HepG2 (cell line): Measurements from ENCODE around the gene TAC3. TPM values are rescaled to one million over a fixed set of nuclear protein-coding genes. Genes with fewer than 3 reads are reported as not detected.
"Not testable (repeated sequence)": the region's sequence is repeated elsewhere in the genome, so short reads cannot be mapped to it uniquely, and the experiment has no call there.

Source experiments
- ATAC-seq: fragments of 200-7000 bp; cut with Tn5 transposase; 3 replicates; pipeline ENCODE4 v1.9.1; 2020; ENCODE audit warnings: mild to moderate bottlenecking, moderate library complexity
- BruUV-seq: library from RNA; stranded (reverse); fragments of 400-500 nt; replicated peaks from 2 replicates; lab custom pipeline; 2021; lab: Mats Ljungman, UMichigan
- CTCF ChIA-PET: fragments of 300-600 bp; formaldehyde crosslinking; extraction: SDS; loops from one replicate; lab custom pipeline; 2021; ENCODE audit warnings: low total read pairs, inconsistent platforms, low intra/inter-chr PET ratio; lab: Yijun Ruan, JAX
- POLR2A ChIA-PET: fragments of 350-600 bp; sonication (Branson Sonifier 250); formaldehyde crosslinking; loops from one replicate; lab custom pipeline; 2020; ENCODE audit warnings: antibody characterized with exemption, inconsistent platforms; lab: Yijun Ruan, JAX
- DNase-seq: peaks from one replicate; pipeline ENCODE4 v3.0.0-alpha.2; 2015; ENCODE audit warnings: low spot score
- FAIRE-seq: peaks from 3 replicates; lab custom pipeline; 2011; peaks lifted over from hg19 to GRCh38; lab: Jason Lieb, UNC
- H2AFZ ChIP-seq: one replicate; pipeline ENCODE4 v1.6.1; 2011; ENCODE audit warnings: low read length, inconsistent platforms
- H3K27ac ChIP-seq: fragments of 300-600 bp; 3 replicates; pipeline ENCODE4 v1.8.0; 2011; ENCODE audit warnings: mixed run types, mild to moderate bottlenecking, mixed read lengths, low read length, inconsistent platforms; ENCODE audit not compliant: insufficient read depth; ENCODE audit errors: extremely low read length
- H3K27me3 ChIP-seq, 2 experiments: fragments of 200-600 bp in 1 of 2; 2 replicates in 1 of 2; 3 replicates in 1 of 2; pipeline versions ENCODE4 v1.6.0 to v1.8.0; 2011; ENCODE audit warnings: low read length in 2 of 2, mild to moderate bottlenecking in 2 of 2, moderate library complexity in 2 of 2, inconsistent platforms in 1 of 2; ENCODE audit not compliant: insufficient read depth in 2 of 2, control insufficient read depth in 1 of 2
- H3K36me3 ChIP-seq, 2 experiments: fragments of 200-600 bp in 1 of 2; replicated peaks in 1 of 2; 2 replicates in 1 of 2; 3 replicates in 1 of 2; pipeline versions ENCODE4 v1.5.1 to v1.8.0; 2011; ENCODE audit warnings: low read length in 2 of 2, inconsistent platforms in 1 of 2; ENCODE audit not compliant: insufficient read depth in 2 of 2, control insufficient read depth in 1 of 2
- H3K4me1 ChIP-seq: 2 replicates; pipeline ENCODE4 v1.5.1; 2012; ENCODE audit warnings: low read length, inconsistent platforms; ENCODE audit not compliant: insufficient read depth
- H3K4me2 ChIP-seq: 2 replicates; pipeline ENCODE4 v1.6.0; 2011; ENCODE audit warnings: low read depth, low read length, inconsistent platforms
- H3K4me3 ChIP-seq, 3 experiments: fragments of 200-600 bp in 1 of 3; sonication (generic), shearing (Covaris generic) in 1 of 3; replicated peaks in 1 of 3; 2 replicates each; pipeline ENCODE4 v1.5.1; 2011 to 2016; ENCODE audit warnings: low read length in 3 of 3, inconsistent platforms in 2 of 3, low read depth in 2 of 3, mild to moderate bottlenecking in 2 of 3, control low read depth in 1 of 3, mixed read lengths in 1 of 3; ENCODE audit not compliant: insufficient read depth in 1 of 3
- H3K79me2 ChIP-seq: one replicate; pipeline ENCODE4 v1.6.1; 2011; ENCODE audit warnings: low read length, inconsistent platforms; ENCODE audit not compliant: insufficient read depth
- H3K9ac ChIP-seq: 2 replicates; pipeline ENCODE4 v1.6.0; 2011; ENCODE audit warnings: mild to moderate bottlenecking, low read depth, low read length, inconsistent platforms; ENCODE audit not compliant: insufficient read depth
- H3K9me3 ChIP-seq: 2 replicates; pipeline ENCODE4 v1.5.1; 2012; ENCODE audit warnings: mild to moderate bottlenecking, low read length
- H4K20me1 ChIP-seq: 2 replicates; pipeline ENCODE4 v1.6.0; 2011; ENCODE audit warnings: inconsistent platforms, mild to moderate bottlenecking, low read length, moderate library complexity; ENCODE audit not compliant: insufficient read depth
- ARNT2 ChIP-seq: sonication (generic); formaldehyde crosslinking; IDR thresholded peaks from 2 replicates; pipeline ENCODE4 v1.8.0; 2022; ENCODE audit warnings: mild to moderate bottlenecking, low read depth, missing genetic modification reagents, moderate library complexity
- ZNF337 ChIP-seq: sonication (generic); formaldehyde crosslinking; IDR thresholded peaks from 2 replicates; pipeline ENCODE4 v1.5.1; 2020; ENCODE audit warnings: missing genetic modification reagents, low read depth, mild to moderate bottlenecking, borderline replicate concordance
- WGBS: methylation state at CpG from one replicate; pipeline ENCODE4 v1.1.6; 2017; ENCODE audit warnings: low lambda C conversion rate; 5-methylcytosine and 5-hydroxymethylcytosine counted together
- in situ Hi-C: cut with HindIII; loops from 2 replicates; pipeline ENCODE4 v1.10.0; 2017; ENCODE audit warnings: low pct_unique_long_range_greater_than_20kb; ENCODE audit not compliant: extremely low pct_ligation_motif_present
- intact Hi-C: fragments of 100-400 bp; cut with micrococcal nuclease; formaldehyde crosslinking; loops from one replicate; pipeline ENCODE4 v1.10.0; 2022; ENCODE audit not compliant: unreplicated experiment
- polyA plus RNA-seq, 8 experiments: library from polyadenylated mRNA; depleted of rRNA in 3 of 8; stranded (reverse) in 7 of 8; unstranded in 1 of 8; fragments of >200 nt; fragmentation: Illumina TruSeq in 4 of 8; extraction: Trizol in 4 of 8; gene quantifications; 2 replicates each; pipeline versions ENCODE4 v1.2.1 to v1.2.3, GENCODE V29; 2011 to 2016; ENCODE audit warnings: low read depth in 4 of 8, missing spikeins in 1 of 8, mixed read lengths in 1 of 8; ENCODE audit not compliant: insufficient read depth in 1 of 8
- total RNA-seq, 5 experiments: library from RNA; depleted of rRNA; stranded (reverse); fragments of >200 nt; fragmentation: Illumina TruSeq; extraction: Trizol; gene quantifications; 2 replicates each; pipeline ENCODE4 v1.2.3, GENCODE V29; 2016; ENCODE audit warnings: low read depth in 1 of 5

TAC3 gene
- total and polyA plus RNA-seq, 2 of the 13 experiments (the other 11 are each of a cell fraction or from before 2014, with no cell fraction given), result 0.13 to 0.15 TPM

DNA sequence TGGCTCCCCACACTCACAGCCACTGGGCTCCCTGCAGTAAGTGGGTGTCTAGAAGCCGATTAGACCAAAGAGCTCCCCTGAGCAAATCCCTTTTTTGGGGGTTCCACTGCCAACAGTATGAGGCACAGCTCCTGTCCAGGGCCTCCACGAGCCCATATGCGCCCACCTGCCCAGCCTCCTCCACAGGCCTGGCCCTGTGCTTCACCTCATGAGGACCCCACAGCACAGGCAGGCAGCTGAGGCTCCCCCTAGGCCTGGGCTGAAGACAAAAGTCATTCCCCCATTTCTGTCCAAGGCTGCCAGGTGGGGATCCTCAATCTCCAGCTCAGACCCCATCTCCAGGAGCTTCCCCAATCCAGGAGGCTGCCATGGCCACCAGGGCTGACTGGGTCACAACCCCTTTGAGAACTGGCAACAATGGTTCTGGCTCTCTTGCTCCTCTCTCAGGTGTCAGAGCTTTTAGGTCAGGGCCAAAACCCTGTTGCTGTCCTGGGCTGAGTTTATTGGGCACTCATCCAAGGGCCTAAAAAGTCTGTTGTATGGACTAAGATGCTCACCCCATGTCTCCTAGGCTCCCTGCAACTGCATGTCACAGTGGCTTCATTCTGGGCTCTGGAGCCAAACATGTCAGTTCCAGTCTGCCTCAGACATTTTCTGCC lies 33.6 kb downstream of the TAC3 start:
- FAIRE-seq, H3K27ac ChIP-seq, H3K79me2 ChIP-seq, H3K36me3 ChIP-seq, BruUV-seq, intact Hi-C loops, H3K4me1 ChIP-seq, H2AFZ ChIP-seq, in situ Hi-C loops, CTCF ChIA-PET, POLR2A ChIA-PET, ATAC-seq, H3K27me3 ChIP-seq, DNase-seq, H3K4me2 ChIP-seq, H3K9me3 ChIP-seq, H3K9ac ChIP-seq, H3K4me3 ChIP-seq, H4K20me1 ChIP-seq: not testable (repeated sequence)
- WGBS, result 51% methylated on average over 3 of the region's 3 CpGs

GRCh38 chr12:56980941-56981530 lies 35.3 kb downstream of the TAC3 start:
- Histone ChIP-seq H3K4me2 (no peak overlapping the region), H3K36me3 (no peaks in the 10 kb centered on the region), H3K4me3 (no peak overlapping the region), H3K79me2 (no peaks in the 10 kb centered on the region), H3K27me3 (no peaks in the 10 kb centered on the region; a peak in 2 of 5 replicates), H3K27ac (no peak overlapping the region), H3K9ac (no peak overlapping the region), H3K9me3 (no peaks in the 10 kb centered on the region), H4K20me1 (no peaks in the 10 kb centered on the region), H3K4me1 (no peaks in the 10 kb centered on the region), H2AFZ (no peak overlapping the region)
- ATAC-seq (no peak), FAIRE-seq (no peak), DNase-seq (no peak)
- in situ Hi-C loops, result no loop called here
- ChIA-PET POLR2A (no interaction called here), CTCF (no interaction called here)
- no TSS peak for BruUV-seq
- 18% methylated on average over 4 of the region's 4 CpGs for WGBS
- no peak for TF ChIP-seq ARNT2 (CRISPR knock-in tag)
- no peak for TF ChIP-seq ZNF337
- intact Hi-C loops, result no loop called here
